Measurements from ENCODE around the gene SLC9A4.

Gene SLC9A4

DNA sequence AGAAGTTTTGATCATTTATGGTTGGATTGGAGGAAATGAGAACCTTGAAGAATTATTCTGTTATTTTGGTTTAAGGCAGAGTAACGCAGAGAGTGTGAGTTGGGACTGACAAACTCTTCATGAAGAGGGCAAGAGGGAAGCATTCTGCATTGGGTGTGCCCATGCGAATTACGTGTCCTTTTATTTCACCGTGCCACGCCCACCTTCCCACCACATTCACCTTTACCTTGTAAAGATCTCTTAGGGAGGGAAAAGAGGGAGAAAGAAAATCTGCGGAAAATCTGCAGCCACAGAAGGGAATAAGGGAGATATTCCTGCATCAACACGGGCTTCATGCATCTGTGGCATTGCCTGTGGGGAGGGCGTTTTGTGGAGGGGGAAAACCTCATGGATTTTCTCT is 31.8 kb downstream of the SLC9A4 start:
- no peak for FAIRE-seq

GRCh38 chr2:102505290-102505689 is 32.3 kb downstream of the SLC9A4 start:
- FAIRE-seq = no peak

DNA sequence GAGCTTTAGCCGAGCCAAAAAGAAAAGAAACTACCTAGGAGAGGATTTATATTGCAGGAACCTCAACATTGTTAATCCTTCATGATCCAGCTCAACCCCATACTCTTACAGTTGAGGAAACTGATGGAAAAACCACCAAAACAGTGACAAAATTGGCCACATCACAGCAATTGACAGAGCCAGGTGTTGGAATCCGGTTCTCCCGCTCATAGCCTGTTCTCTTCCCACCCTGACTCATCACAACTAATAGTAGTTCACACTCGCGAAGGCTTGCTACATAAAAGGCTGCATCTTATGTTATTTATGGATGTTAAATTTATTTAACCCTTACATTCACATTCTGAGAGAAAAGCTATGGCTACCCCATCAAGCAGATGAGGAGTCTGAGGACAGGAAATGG is 33.7 kb downstream of the SLC9A4 start:
- no peak for FAIRE-seq

DNA sequence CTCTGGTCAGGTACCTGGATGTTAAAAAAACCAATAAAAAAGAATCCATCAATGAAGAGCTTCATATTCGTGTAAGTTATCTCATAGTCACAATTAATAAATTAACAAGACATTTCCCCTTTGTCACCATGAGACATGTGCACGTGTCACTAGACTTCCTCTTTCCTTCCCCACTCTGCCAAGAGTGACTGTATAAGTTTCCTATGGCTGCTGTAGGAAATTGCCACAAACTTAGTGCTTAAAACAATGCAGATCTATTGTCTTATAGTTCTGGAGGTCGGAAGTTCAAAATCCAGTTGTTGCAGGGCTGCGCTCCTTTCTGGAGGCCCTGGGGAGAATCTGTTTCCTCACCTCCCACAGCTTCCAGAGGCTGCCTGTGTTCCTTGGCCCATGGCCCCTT is 35.8 kb downstream of the SLC9A4 start:
- no peak for FAIRE-seq

- no peak for FAIRE-seq
Observed at GRCh38 chr2:102509749-102510148, 36.7 kb downstream of the SLC9A4 start.

- no peak for FAIRE-seq
Observed at GRCh38 chr2:102510791-102511575, 38.0 kb downstream of the SLC9A4 start.

GRCh38 chr2:102512161-102512560 is 39.1 kb downstream of the SLC9A4 start:
- no peak for FAIRE-seq

- no peak for FAIRE-seq
Observed at GRCh38 chr2:102513355-102513939, 40.4 kb downstream of the SLC9A4 start.

DNA sequence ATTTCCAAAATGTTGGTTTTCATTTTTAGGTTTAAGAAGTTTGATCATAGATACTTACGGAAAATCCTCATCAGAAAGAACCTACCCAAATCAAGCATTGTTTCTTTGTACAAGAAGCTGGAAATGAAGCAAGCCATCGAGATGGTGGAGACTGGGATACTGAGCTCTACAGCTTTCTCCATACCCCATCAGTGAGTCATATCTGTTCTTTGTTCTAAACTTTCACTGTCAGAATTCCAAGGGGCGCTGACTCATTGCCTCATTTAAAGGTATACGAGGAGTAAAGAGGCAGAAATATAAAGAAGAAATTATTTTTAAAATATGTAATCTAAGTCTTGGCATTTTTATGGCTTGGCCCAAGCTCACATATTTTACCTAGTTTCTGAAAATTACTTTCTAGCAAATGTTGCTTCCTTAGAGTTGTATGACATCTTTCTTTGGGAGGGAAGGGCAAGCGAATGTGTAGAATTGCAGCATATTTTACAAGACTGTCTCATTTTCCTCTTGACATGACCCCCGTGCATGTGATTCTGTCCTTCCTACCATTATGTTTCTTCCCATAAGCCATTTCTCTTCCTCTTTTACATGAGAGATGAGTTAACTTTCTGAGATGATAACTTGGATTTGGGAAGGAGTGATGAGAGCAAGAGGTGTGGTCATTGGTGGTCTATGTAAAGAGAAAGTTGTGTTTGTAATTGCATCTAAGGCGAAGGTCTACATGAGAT is 41.2 kb downstream of the SLC9A4 start:
- no peak for FAIRE-seq

DNA sequence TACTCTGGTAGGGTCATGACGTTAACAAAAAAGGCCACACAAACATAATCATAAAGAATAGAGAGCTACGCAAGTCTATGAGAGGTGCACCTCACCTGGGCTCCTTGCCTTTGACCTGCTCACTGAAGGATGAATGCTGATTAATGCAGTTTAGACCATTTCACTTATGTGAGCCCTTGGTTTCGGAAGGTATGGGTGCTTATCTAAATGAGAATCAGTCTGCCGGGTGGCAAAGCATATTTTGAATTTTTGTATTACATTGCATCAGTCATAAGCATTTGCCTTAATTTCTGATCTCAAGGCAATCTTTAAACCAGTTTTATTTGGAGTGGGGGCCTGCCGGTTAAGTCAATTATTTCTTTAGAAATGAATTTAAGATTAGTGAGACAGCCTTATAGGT is 42.8 kb downstream of the SLC9A4 start:
- no peak for FAIRE-seq

- FAIRE-seq = no peak
Observed at GRCh38 chr2:102518170-102518569, 45.1 kb downstream of the SLC9A4 start.

GRCh38 chr2:102520009-102520408 is 47.0 kb downstream of the SLC9A4 start:
- FAIRE-seq = no peak

DNA sequence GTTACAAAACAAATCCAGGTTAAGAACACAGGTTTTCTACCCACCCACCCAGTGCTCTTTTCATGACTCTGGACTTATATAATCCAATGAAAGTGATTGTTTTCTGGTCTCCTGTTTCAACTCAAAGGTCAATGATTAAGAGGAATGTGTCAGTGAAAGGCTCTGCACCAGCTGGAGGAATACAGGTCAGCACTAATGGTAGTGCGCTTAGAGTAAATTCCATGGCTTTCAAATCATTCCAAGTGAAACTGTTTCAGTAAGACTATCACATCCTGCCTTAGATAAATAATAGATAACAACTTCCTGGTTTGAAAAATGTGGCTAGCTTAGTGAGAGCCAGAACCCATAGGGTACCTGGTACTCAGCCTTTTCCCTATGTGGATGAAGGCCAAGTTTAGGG is 47.8 kb downstream of the SLC9A4 start:
- no peak for FAIRE-seq

- no peak for FAIRE-seq
Observed at GRCh38 chr2:102522162-102522561, 49.1 kb downstream of the SLC9A4 start.

GRCh38 chr2:102522890-102523289 is 49.9 kb downstream of the SLC9A4 start:
- FAIRE-seq = no peak

DNA sequence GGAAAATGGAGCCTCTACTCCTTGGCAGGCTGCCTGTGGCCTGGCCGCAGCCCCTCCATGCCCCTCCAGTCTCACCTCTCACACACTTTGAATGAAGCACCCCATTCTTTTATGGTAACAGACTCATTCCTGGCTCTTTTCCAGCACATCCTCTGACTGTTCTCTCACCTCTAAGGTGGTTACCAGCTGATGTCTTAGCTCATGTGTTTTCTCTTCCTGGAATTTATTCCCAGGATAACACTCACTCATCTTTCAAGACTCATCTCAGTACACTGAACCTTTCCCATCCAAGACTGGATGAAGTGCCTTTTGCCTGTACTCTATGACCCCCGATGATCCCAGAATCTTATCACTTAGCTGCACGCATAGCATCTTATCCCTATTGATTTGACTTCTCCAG is 50.6 kb downstream of the SLC9A4 start:
- FAIRE-seq = no peak

DNA sequence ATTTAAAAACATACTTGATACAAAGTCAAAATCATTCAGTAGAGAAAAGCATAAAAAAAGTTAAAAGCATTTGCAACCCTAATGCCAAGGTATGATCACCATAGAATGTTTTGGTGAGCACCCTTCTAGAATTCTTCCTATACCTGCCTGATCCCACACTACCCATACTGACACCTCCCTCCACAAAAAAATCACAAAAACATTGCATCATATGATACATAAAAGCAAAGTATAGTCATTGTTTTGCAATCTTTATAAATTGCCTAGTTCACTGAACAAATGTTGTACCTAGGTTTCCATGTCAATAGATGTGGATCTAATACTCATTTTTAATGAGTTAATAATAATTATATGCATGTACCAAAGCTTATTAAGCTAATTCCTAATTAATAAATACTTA is 54.1 kb downstream of the SLC9A4 start:
- no peak for FAIRE-seq

- no peak for FAIRE-seq
Observed at GRCh38 chr2:102538491-102538890, 65.5 kb downstream of the SLC9A4 start.

- no peak for FAIRE-seq
Observed at GRCh38 chr2:102540882-102541281, 67.9 kb downstream of the SLC9A4 start.

- FAIRE-seq = no peak
Observed at GRCh38 chr2:102544182-102544581, 71.2 kb downstream of the SLC9A4 start.

DNA sequence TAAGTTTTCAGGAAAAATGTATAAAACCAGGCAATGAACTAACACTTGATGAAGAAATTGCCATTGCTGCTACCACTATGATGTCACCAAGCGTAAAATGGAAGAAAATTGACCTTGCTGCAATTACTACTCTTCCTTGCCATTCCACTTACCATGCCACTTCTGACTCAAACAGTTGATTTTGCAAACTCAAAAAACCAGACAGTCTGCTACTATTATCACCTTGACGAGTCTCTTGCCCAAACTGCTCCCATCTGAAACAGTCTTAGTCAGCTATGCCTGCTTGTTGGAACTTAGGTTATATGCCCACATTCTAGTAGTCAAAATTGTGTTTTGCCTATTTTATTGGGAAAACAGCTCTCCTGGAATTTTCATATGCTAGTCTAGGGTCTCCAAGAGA is 74.4 kb downstream of the SLC9A4 start:
- no peak for FAIRE-seq

DNA sequence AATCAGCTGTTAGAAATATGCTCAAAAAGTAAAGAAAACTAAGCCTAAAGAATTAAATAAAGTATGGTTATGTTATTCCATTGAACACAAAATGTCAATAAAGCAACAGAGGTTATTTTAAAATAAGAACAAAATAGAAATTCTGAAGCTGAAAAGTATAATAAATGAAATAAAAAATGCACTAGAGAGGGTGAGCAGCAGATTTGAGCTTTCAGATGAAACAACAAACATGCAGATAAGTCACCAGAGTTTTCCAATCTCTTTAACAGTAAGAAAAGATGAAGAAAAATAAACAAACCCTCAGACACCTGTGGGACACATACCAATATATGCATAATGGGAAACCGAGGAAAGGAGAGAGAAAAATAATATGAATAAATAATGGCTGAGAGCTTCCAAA is 76.0 kb downstream of the SLC9A4 start:
- FAIRE-seq = no peak

GRCh38 chr2:102550151-102550550 is 77.1 kb downstream of the SLC9A4 start:
- FAIRE-seq = no peak

All from A204.1 (cell line).